ENCODE measurements around the gene ZFAND3.
"Not testable (repeated sequence)": the region's sequence is repeated elsewhere in the genome, so short reads cannot be mapped to it uniquely, and the experiment has no call there.

Gene ZFAND3

DNA sequence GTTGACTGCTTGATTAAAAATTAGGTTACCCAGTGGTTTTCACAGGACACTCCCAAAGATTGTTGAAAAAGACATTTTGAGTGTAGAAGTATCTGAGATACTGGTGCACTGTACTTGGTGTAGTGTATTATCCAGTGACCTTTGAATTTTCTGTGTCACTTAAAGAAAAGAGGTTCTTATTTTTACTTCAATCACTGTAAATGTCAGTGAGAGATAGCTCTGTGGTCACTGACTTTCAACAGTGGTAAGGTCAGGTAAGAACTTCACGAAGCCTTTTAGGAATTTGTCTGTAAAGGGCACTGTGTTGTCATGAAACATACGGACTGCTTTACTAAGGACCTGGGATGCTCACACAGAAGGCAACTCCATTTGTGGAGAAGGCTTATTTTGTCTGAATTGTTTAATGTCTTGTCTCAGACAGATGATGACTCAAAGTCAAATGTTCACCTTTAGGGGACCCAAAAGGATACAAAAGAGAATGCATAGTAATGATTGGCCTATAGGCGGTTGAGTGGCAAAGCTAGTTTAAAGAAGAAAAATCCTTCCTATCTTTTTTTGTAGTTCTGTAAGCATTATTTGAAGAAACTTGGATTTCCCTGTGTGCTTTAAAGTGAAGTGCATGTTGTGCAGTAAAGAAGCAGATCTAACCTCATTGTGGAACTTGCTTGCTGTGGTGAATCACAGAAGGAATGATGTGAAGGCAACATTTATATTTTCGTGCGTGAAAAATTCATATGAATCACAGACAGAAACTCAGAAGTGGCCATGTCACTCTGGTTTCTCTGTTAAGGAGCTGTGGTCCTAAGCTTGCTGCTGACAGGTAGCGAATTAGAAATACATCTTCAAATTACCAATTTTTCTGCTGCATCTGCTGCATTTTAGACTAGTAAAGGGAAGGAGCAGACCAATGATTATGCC lies 47.3 kb downstream of the ZFAND3 start:
- no peak for DNase-seq

DNA sequence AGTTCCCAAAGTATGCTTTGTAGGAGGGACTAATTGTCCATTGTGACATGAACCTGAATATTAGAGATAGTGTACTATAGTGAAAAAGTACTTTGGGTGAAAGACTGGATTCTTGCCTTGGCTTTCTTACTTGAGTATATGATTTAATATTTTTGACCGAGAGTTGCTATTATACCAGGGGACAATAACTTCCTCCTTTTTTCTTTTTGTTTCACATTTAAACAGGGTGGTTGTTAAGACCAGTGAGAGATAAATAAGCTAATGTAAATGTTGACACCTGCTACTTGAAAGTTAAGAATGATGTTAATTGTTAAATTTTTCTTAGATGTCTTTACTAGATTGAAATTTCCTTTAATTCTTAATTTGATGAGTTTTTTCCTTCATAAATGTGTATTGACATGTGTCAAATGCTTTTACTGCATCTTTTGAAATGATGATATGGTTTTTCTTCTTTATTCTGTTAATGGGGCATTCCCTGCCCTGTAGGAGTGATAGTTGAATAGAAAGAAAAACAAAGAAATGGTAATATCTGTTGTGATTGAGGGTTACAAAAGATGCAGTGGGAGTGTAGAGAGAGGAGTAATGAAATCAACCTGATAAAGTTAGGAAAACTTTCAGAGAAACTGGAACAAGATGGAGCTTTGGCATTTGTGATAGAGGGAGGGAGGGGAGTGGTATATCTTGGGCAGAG lies 48.4 kb downstream of the ZFAND3 start:
- no peak for DNase-seq

DNA sequence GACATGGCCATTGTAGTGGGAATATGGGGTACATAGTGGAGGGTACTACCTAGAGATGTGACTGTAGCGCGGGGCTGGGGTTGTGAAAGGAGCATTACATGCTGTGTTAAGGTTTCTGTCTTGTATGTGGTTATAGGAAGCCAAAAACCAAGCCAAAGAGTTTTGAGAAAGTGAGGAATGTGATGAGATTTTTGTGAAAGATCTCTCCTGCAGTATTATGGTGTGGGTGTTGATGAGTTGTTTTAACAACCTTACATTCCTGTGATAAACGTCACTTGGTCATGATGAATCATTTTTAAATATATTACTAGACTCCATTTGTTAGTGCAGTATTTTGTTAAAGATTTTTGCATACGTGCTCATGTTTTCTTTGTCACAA lies 48.9 kb downstream of the ZFAND3 start:
- DNase-seq, result no peak

DNA sequence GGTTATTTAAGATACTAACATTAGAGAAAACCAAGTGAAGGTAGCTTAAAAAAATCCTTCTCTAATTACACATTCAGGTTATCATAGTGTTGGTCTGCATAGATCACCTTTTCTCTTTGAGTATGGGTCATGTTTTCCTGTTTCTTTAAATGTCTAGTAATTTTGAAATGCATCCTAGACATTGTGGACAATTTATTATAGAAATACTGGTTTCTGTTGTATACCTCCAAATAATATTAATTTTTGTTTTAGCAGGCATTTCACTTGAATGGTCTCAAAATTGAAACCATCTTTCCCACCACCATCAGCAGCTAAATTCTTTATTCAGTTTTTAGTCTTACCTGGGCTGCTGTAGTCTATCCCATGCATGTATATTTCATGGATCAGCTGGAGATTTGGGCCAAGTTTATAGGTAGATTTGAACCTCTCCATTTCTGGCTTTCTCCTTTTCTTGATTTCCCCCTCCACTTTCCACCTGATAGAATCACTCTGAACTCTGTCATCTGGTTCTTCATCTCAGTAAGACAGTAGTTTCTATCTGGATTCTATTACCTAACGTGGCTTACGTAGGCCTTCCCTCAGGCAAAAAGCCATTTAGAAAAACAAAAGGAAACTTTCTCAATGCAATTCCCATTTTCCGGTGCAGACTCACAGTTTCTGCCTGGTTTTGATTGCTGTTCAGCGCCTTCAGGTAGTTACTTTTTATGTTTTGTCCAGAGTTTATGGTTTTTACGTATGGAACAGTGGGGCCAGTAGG lies 52.3 kb downstream of the ZFAND3 start:
- DNase-seq, result no peak

DNA sequence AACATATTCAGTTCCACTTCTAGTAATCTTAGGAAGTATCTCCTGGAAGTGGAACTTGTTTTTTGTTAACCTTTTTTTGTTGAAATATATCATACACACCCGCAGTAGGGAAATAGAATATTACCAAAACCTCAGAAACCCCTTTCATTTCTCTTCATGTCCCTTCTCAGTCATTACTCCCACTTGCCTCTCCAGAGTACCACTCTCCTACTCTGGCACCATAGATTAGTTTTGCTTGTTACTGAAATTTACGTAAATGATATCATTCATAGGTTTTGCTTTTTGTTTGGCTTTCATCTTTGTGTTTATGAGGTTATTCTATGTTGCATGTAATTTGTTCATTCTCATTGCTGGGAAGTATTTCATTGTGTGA lies 52.8 kb downstream of the ZFAND3 start:
- no peak for DNase-seq

DNA sequence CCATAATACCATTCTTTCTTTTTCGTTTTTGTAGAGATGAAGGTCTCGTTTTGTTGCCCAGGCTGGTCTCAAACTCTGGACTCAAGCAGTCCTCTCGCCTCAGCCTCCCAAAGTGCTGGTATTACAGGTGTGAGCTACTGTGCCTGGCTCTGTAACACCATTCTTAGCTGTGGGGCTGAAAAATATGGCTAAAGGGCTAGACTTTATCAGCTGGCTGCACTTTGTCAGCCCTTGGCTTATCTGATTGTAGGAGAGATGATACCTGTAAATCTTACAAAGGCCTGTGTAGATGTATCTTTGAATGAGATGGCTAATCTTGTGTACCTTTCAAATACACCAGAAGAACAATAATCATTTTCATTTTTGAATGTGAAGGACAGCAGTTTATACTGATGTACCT lies 55.2 kb downstream of the ZFAND3 start:
- no peak for DNase-seq

DNA sequence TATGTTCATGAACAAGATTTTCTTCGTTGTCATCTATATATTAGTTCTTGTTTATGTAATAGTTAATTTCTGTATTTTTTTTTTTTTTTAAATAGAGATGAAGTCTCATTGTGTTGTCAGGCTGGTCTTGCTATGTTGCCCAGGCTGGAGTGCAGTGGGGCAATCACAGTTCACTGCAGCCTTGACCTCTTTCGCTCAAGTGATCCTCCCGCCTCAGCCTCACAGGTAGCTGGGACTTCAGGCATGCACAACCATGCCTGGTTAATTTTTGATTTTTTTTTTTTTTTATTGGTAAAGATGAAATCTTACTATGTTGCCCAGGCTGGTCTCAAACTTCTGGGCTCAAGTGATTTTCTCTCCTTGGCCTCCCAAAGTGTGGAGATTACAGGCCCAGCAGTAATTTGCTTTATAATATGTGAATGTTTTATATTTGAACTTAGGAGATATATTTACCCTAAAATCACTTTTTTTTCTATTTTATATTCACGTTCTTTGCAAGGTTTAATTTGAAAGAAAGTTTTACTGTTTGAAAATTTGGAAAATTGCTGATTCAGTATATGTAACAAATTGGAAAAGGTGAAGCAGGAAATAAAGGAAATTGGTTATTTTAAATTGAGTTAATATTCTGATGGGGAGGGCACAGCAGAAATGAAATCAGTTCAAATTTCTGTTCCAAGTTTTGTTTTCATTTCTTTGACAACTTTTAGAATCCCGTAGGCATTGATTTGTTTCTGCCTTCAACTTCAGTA lies 56.2 kb downstream of the ZFAND3 start:
- DNase-seq, result no peak

DNA sequence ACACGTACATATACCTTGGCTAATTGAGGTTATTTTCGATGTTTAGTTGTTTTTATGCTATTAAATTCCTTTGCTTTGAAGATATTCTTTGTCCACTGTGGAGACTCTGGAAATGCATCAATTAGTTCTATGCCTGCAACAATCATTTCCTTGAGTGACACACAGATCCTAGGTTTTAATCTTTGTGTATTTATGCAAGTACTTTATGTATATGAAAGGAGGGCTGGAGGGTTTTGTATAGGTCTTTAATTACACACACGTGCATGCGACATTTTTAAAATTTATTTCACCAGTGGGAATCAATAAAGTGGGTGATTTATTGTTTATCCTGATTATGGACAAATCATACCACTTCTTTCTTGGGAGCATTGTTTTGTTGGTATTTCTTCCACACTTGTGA lies 57.3 kb downstream of the ZFAND3 start:
- no peak for DNase-seq

DNA sequence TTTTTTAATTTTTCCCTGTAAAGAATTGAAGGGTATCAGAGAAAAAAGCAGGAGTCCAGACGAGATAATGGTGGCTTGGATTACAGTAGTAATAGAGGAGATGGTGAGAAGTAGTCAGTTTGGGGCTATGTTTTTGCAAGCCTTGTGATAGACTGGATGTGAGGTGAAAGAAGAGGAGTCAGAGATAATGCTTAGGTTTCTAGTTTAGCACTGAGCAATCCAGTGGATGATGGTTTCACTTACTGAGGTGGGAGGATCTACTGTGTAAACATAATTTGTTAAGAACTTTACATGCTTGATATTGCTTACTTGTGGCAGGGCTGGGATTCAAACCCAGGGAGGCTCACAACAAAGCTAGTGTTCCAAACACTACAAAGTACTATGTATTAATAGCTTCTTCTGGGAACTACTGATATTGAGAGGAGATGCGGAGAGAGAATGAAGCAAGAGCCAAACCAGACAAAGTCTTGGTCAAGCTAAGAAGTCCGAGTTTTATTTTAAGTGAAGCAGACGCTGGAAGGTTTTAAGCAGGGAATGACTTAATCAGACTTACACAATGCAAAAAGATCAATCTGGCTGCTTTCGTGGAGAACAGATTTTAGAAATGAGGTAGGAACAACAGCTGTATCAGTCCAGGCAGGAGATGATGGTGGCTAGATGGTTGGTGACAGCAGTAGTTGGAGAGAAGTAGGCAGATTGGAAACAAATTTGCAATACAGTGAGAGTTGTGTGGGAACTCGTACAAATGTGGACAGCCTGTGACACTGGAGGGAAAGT lies 58.0 kb downstream of the ZFAND3 start:
- DNase-seq, result no peak

DNA sequence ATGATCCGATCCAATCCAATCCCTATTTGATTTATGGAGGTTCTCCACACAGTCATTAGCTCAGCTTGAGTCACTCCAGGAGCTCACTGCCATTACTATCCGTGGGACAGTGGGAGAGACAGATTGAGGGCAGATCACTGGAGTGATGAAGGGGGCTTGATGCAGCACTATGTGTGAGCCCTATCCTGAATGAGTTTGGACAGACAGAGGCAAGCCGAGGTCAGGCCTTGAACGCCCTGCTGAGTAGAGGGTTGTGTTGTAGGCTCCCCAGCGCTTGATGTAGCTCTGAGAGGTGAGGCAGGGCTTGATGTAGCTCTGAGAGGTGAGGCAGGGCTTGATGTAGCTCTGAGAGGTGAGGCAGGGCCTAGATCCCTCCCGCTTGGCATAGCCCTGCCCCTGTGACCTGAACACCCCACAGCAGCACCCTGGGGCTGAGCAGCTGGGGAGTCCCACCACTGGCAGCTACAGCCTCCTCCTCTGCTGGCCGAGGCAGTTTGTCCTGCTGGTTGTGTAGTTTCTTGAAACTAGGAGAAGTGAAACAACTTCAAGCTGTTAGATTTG lies 58.7 kb downstream of the ZFAND3 start:
- no peak for DNase-seq

DNA sequence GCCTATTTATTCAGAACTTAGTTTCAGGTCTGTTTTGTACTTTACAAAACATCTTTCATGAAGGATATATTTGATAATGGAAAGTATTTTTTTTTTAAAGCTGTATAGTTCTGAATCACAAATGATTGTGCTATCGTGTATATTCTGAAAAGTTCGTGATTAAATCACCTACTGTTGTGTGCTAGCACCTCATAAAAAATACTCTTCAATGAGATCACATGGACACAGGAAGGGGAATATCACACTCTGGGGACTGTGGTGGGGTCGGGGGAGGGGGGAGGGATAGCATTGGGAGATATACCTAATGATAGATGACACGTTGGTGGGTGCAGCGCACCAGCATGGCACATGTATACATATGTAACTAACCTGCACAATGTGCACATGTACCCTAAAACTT lies 61.1 kb downstream of the ZFAND3 start:
- not testable (repeated sequence) for DNase-seq

DNA sequence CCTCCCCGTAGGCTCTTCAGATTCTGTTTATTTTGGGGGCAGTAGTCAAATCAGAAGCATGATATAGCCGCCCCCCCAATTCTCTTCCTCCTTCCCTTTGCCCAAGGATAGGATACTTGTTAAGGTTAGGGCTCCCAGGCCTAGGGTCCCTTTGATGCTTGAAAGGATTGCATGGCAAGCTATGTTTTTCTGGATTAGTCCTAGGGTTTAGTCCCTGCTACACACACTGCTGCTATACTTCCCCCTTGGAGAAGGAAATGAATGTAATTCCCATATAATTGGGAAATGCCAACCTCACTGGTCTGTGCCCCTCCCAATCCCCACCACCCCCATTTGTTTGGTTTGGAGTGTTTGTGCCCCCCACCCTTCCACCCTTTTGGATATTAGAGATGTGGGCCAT lies 62.8 kb downstream of the ZFAND3 start:
- no peak for DNase-seq

DNA sequence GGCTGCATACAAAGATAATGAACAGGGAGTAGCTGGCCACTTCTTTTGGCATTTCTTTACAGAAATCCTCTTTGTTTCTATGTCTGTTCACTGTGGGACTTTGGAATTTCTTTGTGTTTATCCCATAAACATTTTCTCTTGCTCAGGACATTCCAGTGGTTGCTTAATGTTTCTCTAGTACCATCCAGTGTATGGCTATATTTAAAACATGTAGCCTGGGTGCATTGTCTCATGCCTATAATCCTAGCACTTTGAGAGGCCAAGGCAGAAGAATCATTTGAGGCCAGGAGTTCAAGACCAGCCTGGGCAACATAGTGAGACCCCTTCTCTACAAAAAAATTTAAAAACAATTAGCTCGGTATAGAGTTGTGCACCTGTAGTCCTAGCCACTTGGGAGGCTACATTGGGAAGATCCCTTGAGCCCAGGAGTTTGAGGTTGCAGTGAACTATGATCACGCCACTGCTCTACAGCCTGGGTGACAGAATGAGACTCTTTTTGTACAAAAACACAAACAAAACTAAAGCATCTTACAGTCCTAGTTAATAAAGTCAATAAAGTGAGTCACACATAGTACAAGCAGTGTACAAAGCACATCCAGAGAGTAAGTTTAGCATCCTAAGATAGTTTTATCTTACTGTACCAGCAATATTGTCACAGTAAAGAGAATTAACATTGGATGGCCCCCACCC lies 63.3 kb downstream of the ZFAND3 start:
- no peak for DNase-seq

DNA sequence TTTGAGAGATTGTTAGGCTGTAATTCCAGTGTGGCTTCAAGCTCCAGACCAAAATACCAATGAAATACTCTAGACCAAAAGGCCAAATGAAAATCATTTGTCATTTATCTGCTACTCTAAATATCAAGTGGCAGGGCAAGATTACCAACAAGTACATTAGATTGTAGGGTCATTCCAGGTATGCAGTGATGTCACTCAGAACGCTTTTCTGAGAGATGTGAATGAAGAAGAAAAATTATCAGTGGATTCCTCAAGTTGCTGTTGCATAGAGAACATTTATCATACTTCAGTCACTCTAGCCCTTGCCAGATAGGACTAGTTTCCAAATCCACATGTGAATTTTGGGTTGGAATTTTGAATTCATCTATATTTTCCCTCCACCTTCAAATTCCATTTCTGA lies 65.0 kb downstream of the ZFAND3 start:
- no peak for DNase-seq

DNA sequence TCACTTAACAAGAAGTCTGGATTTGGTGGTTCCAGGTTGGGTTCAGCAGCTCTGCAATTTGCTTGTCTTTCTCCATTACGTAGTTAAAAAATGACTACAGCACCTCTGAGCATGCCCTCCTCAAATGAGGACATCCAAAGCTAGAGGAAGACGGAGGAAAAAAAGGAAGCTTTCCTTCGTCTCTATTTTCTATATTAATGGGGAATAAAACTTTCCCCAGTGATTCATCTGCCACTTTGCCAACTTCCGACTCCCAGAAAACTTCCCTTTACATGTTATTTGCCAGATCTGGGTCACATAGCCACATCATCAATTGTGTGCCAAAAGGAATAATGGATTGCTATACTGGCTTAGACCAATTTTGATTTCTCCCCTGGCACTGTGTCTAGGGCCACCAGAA lies 69.5 kb downstream of the ZFAND3 start:
- no peak for DNase-seq

DNA sequence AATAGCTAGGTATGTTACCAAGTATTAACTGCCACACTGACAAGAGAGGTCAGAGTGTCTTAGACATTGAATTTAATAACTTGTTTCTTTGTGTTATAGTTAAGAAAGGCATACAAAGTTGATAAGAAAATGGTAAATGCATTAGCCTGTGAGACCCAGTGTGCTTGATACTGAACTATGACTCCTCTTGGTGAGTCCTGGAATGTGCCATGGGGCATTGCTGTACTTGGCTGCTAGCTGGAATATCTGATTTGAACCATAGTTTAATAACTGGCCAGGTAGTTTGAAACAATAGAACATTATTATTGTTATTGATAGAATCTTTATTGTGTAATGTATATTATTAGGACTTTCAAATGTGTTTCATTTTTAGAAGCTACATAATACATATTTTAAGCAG lies 70.0 kb downstream of the ZFAND3 start:
- no peak for DNase-seq

DNA sequence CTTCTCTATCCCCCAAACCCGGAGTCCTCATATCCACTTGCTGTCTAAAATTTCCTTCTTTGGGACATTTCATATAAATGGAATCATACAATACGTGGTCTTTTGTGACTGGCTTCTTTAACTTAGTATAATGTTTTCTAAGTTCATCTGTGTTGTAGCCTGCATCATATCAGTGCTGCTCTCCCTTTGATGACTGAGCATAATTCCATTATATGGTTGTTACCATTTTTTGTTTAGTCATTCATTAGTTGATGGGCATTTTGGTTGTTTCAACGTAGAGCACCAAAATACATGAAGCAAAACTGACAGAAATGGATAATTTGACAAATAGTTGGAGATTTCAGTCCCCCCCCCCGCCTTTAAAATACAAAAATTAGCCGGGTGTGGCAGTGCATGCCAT lies 71.5 kb downstream of the ZFAND3 start:
- DNase-seq, result no peak

DNA sequence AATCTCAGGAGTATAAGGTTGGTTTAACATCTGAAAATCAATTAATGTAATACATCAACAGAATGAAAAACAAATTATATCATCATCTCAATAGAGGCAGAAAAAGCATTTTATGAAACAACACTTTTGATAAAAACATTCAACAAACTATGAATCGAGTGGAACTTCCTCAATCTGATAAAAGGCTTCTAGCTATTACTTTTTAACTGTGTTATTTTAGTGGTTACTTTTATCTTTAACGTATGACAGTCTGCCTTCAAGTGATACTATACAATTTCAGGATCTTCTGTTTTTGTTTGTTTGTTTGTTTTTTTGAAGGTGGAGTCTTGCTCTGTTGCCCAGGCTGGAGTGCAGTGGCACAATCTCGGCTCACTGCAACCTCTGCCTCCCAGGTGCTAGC lies 73.7 kb downstream of the ZFAND3 start:
- no peak for DNase-seq

DNA sequence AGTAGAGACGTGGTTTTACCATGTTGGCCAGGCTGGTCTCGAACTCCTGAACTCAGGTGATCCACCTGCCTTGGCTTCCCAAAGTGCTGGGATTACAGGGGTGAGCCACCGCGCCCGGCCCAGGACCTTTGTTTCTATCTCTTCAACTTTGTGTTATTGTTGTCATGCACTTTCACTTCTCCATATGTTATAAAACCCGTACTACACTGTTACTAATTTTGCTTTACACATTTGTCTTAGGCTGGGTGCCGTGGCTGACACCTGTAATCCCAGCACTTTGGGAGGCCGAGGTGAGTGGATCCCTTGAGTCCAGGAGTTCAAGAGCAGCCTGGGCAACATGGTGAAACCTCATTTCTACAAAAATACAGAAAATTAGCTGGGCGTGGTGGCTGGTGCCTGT lies 74.2 kb downstream of the ZFAND3 start:
- DNase-seq, result not testable (repeated sequence)

DNA sequence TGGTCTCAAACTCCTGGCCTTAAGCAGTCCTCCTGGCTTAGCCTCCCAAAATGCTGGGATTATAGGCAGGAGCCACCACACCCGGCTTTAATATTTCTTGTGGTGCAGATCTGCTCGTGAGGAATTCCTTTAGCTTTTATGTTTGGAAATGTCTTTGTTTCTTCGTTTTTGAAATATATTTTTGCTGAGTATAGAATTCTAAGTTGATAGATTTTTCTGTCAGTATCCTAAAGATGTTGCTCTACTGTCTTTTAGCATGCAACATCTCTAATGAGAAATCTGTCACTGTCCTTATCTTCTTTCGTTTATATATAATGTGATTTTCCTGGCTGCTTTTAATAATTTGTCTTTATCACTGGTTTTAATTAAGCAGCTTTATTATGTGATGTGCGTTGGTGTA lies 75.1 kb downstream of the ZFAND3 start:
- DNase-seq, result no peak

DNA sequence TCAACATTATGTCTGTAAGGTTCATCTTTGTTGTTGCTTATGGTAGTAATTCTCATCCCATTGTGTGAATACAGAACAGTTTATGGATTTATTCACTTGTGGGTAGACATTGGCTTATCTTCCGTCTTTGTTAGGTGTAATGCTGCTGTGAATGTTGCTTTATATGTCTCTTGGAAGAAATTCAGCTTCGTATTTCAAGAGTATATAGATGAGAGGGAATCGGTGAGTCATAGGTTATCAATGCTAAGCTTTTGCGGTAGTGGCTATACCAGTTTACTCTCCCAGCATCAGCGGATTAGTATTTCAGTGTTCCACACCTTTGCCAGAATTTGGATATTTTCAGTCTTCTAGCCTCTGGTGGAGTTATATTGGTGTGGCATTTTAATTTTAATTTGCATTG lies 77.8 kb downstream of the ZFAND3 start:
- DNase-seq, result no peak
